Prostate gland (tissue), 2 donors: ENCODE data around the gene PDXP.

Experiments
- CTCF ChIP-seq, 4 experiments: fragments of 200-600 bp in 2 of 4; fragments of 450-650 bp in 2 of 4; sonication (generic) in 2 of 4; IDR thresholded peaks; 1 replicate in 3 of 4; 2 replicates in 1 of 4; pipeline ENCODE4 v1.5.1; 2016 to 2019; ENCODE audit warnings: antibody characterized with exemption in 4 of 4, mild to moderate bottlenecking in 2 of 4, moderate library complexity in 2 of 4
- POLR2A ChIP-seq: fragments of 450-650 bp; IDR thresholded peaks from one replicate; pipeline ENCODE4 v1.6.1; 2016; ENCODE audit warnings: antibody characterized with exemption, mild to moderate bottlenecking
- POLR2AphosphoS5 ChIP-seq: sonication (generic); formaldehyde crosslinking; IDR thresholded peaks from one replicate; pipeline ENCODE4 v1.6.1; 2017; ENCODE audit warnings: antibody characterized with exemption

GRCh38 chr22:37616201-37617083 lies 42.1 kb upstream of the PDXP start:
- TF ChIP-seq CTCF (IDR thresholded peaks at IDR 0.05) (no peak), POLR2A (no peak), POLR2AphosphoS5 (no peak)
